GM12878 (cell line): Measurements from ENCODE around the gene PPP6R1. TPM values are rescaled to one million over a fixed set of nuclear protein-coding genes. Genes with fewer than 3 reads are reported as not detected.

Source experiments
- ATAC-seq: fragments of 200-7000 bp; cut with Tn5 transposase; 3 replicates; pipeline ENCODE4 v1.9.1; 2020; ENCODE audit warnings: mild to moderate bottlenecking, moderate library complexity
- BruUV-seq: library from RNA; stranded (reverse); fragments of 400-500 nt; replicated peaks from 2 replicates; lab custom pipeline; 2021; lab: Mats Ljungman, UMichigan
- CTCF ChIA-PET: fragments of 300-600 bp; sonication (Branson Sonifier 250); formaldehyde crosslinking; extraction: SDS; loops from one replicate; lab custom pipeline; 2021; ENCODE audit warnings: inconsistent platforms; lab: Yijun Ruan, JAX
- POLR2A ChIA-PET: fragments of 350-600 bp; formaldehyde crosslinking; extraction: SDS; loops from one replicate; lab custom pipeline; 2021; ENCODE audit warnings: inconsistent platforms; lab: Charles Lee
- RAD21 ChIA-PET: fragments of 300-600 bp; sonication (Branson Sonifier 250); formaldehyde crosslinking; loops from one replicate; lab custom pipeline; 2023; ENCODE audit warnings: antibody characterized with exemption; ENCODE audit not compliant: unreplicated experiment; lab: Charles Lee
- SMC1A ChIA-PET: fragments of 300-600 bp; sonication (Branson Sonifier 250); formaldehyde crosslinking; loops from one replicate; lab custom pipeline; 2023; ENCODE audit not compliant: unreplicated experiment, uncharacterized antibody; lab: Charles Lee
- DNase-seq: peaks from one replicate; pipeline ENCODE4 v3.0.0-alpha.2; 2011; ENCODE audit warnings: low read depth, low spot score
- FAIRE-seq: peaks from 3 replicates; lab custom pipeline; 2011; peaks lifted over from hg19 to GRCh38; lab: Jason Lieb, UNC
- H2AFZ ChIP-seq: 2 replicates; pipeline ENCODE4 v1.6.0; 2011; ENCODE audit warnings: low read depth, low read length, control low read depth; ENCODE audit not compliant: control insufficient read depth
- H3K27ac ChIP-seq: 2 replicates; pipeline ENCODE4 v1.5.1; 2011; ENCODE audit warnings: control low read depth; ENCODE audit not compliant: control insufficient read depth, insufficient read depth
- H3K27me3 ChIP-seq, 2 experiments: replicated peaks in 1 of 2; 2 replicates each; pipeline versions ENCODE4 v1.6.0 to v1.6.1; 2011; ENCODE audit warnings: low read length in 1 of 2; ENCODE audit not compliant: control insufficient read depth in 2 of 2, insufficient read depth in 2 of 2
- H3K36me3 ChIP-seq, 2 experiments: 2 replicates each; pipeline ENCODE4 v1.5.1; 2011; ENCODE audit warnings: low read length in 1 of 2; ENCODE audit not compliant: control insufficient read depth in 2 of 2, insufficient read depth in 2 of 2
- H3K4me1 ChIP-seq: 2 replicates; pipeline ENCODE4 v1.6.1; 2011; ENCODE audit warnings: mild to moderate bottlenecking, low read length, moderate library complexity, mixed read lengths; ENCODE audit not compliant: control insufficient read depth, insufficient read depth
- H3K4me2 ChIP-seq: 2 replicates; pipeline ENCODE4 v1.6.0; 2011; ENCODE audit warnings: control low read depth; ENCODE audit not compliant: control insufficient read depth, insufficient read depth
- H3K4me3 ChIP-seq: fragments of 200-600 bp; sonication (generic); 2 replicates; pipeline ENCODE4 v1.5.1; 2016
- H3K79me2 ChIP-seq: 2 replicates; pipeline ENCODE4 v1.6.0; 2011; ENCODE audit warnings: low read length; ENCODE audit not compliant: control insufficient read depth, insufficient read depth
- H3K9ac ChIP-seq: 2 replicates; pipeline ENCODE4 v1.8.0; 2011; ENCODE audit warnings: low read length, control low read depth, mixed read lengths; ENCODE audit not compliant: control insufficient read depth, insufficient read depth
- H3K9me3 ChIP-seq: replicated peaks from 3 replicates; pipeline ENCODE4 v1.5.1; 2011; ENCODE audit warnings: mild to moderate bottlenecking, low read length; ENCODE audit not compliant: control insufficient read depth, insufficient read depth
- H4K20me1 ChIP-seq: 2 replicates; pipeline ENCODE4 v1.6.0; 2011; ENCODE audit not compliant: control insufficient read depth, insufficient read depth
- BCLAF1 ChIP-seq: fragments of 450-650 bp; IDR thresholded peaks from 2 replicates; pipeline ENCODE4 v1.6.1; 2017; ENCODE audit warnings: antibody characterized with exemption, mild to moderate bottlenecking, moderate library complexity
- BMI1 ChIP-seq: fragments of 450-650 bp; IDR thresholded peaks from 2 replicates; pipeline ENCODE4 v1.6.1; 2016; ENCODE audit warnings: mild to moderate bottlenecking, moderate library complexity, borderline replicate concordance
- CHD2 ChIP-seq: IDR thresholded peaks from 2 replicates; pipeline ENCODE4 v1.6.1; 2011; ENCODE audit warnings: low read depth, low read length, improper control_type of control experiment, borderline replicate concordance
- HSF1 ChIP-seq: fragments of 150-350 bp; IDR thresholded peaks from 2 replicates; pipeline ENCODE4 v1.6.1; 2014; ENCODE audit warnings: mild to moderate bottlenecking, low read depth, low read length
- PAX8 ChIP-seq: fragments of 450-650 bp; IDR thresholded peaks from 2 replicates; pipeline ENCODE4 v1.6.1; 2017; ENCODE audit warnings: mild to moderate bottlenecking, moderate library complexity
- PRDM15 ChIP-seq: fragments of 450-650 bp; formaldehyde crosslinking; IDR thresholded peaks from 2 replicates; pipeline ENCODE4 v1.4.0; 2020; ENCODE audit warnings: mild to moderate bottlenecking, moderate library complexity
- RAD21 ChIP-seq: IDR thresholded peaks from 2 replicates; pipeline ENCODE4 v1.6.1; 2011; ENCODE audit warnings: mild to moderate bottlenecking, low read depth, low read length, moderate library complexity; ENCODE audit not compliant: insufficient read depth
- RELA ChIP-seq: fragments of 450-650 bp; IDR thresholded peaks from 2 replicates; pipeline ENCODE4 v1.8.0; 2014; ENCODE audit warnings: borderline replicate concordance; ENCODE audit not compliant: partially characterized antibody
- RFX5 ChIP-seq: IDR thresholded peaks from 2 replicates; pipeline ENCODE4 v1.6.1; 2011; ENCODE audit warnings: low read depth, low read length, improper control_type of control experiment
- SKIL ChIP-seq: fragments of 450-650 bp; IDR thresholded peaks from 2 replicates; pipeline ENCODE4 v1.6.1; 2017; ENCODE audit warnings: mild to moderate bottlenecking, low read depth, inconsistent platforms; ENCODE audit not compliant: poor library complexity, severe bottlenecking
- SP1 ChIP-seq: IDR thresholded peaks from one replicate; pipeline ENCODE4 v1.6.1; 2011; ENCODE audit warnings: low read depth, low read length
- SREBF1 ChIP-seq: IDR thresholded peaks from 2 replicates; pipeline ENCODE4 v1.6.1; 2012; ENCODE audit warnings: mild to moderate bottlenecking, low read length
- USF1 ChIP-seq: IDR thresholded peaks from 2 replicates; pipeline ENCODE4 v1.6.1; 2011; ENCODE audit warnings: borderline replicate concordance, low read depth, mild to moderate bottlenecking, moderate library complexity, mixed read lengths, low read length; ENCODE audit not compliant: insufficient read depth; ENCODE audit errors: extremely low read length
- ZNF24 ChIP-seq: fragments of 450-650 bp; IDR thresholded peaks from 2 replicates; pipeline ENCODE4 v1.6.1; 2017; ENCODE audit warnings: antibody characterized with exemption, mild to moderate bottlenecking
- whole genome bisulfite sequencing: methylation state at CpG from one replicate; pipeline ENCODE4 v1.1.6; 2016; ENCODE audit warnings: low lambda C conversion rate; ENCODE audit not compliant: insufficient replicate concordance, insufficient coverage; ENCODE audit errors: missing lambda C conversion rate; 5-methylcytosine and 5-hydroxymethylcytosine counted together
- in situ Hi-C: fragments of 300-500 bp; cut with MboI; formaldehyde crosslinking; loops from 9 replicates; pipeline ENCODE4 v1.14.3; 2018; ENCODE audit warnings: mixed read lengths
- intact Hi-C: fragments of 100-400 bp; cut with micrococcal nuclease; formaldehyde crosslinking; loops from one replicate; pipeline ENCODE4 v1.14.2; 2022; ENCODE audit not compliant: unreplicated experiment
- polyA plus RNA-seq, 11 experiments: library from polyadenylated mRNA; depleted of rRNA in 4 of 11; unstranded in 6 of 11; stranded (reverse) in 5 of 11; fragments of >200 nt; fragmentation: Nextera tagmentation in 4 of 11; fragmentation: Illumina TruSeq in 1 of 11; extraction: Ambion mirVana in 4 of 11; extraction: Trizol in 1 of 11; gene quantifications; 1 replicate in 1 of 11; 2 replicates in 10 of 11; pipeline versions ENCODE4 v1.2.1 to v1.2.3, GENCODE V29; 2011 to 2016; ENCODE audit warnings: inconsistent platforms in 2 of 11, missing spikeins in 2 of 11, low read depth in 1 of 11
- total RNA-seq, 4 experiments: library from RNA; depleted of rRNA in 3 of 4; stranded (reverse); fragments of >200 nt in 3 of 4; fragmentation: Illumina TruSeq in 1 of 4; extraction: Trizol in 1 of 4; gene quantifications; 2 replicates each; pipeline versions ENCODE4 v1.2.1 to v1.2.3, GENCODE V29; 2013 to 2021

The PPP6R1 gene
- total and polyA plus RNA-seq, 10 of the 15 experiments (the other 5 are each of a cell fraction or from before 2014, with no cell fraction given) = 0.80 to 173 (median 63.7) TPM

- Histone ChIP-seq H3K9ac (no peak overlapping the region), H3K27ac (no peak overlapping the region), H3K4me3 (no peak overlapping the region), H3K4me1 (no peaks in the 10 kb centered on the region), H3K27me3 (no peaks in the 10 kb centered on the region), H3K36me3 (peaks cover 45 to 55% of the 10 kb centered on the region in 2 experiments), H3K4me2 (no peak overlapping the region), H3K9me3 (no peaks in the 10 kb centered on the region), H3K79me2 (no peaks in the 10 kb centered on the region), H4K20me1 (no peaks in the 10 kb centered on the region), H2AFZ (no peak overlapping the region)
- ChIA-PET RAD21 (no interaction called here), CTCF (no interaction called here), POLR2A (no interaction called here), SMC1A (no interaction called here)
- ATAC-seq (no peak), DNase-seq (no peak), FAIRE-seq (no peak)
- no TSS peak for BruUV-seq
- WGBS = 95% methylated on average over 8 of the region's 8 CpGs
- in situ Hi-C loops = no loop called here
- intact Hi-C loops = no loop called here
- no peak for TF ChIP-seq CHD2
- TF ChIP-seq HSF1 = no peak
- no peak for TF ChIP-seq USF1
- TF ChIP-seq RELA = no peak
- TF ChIP-seq SREBF1 = no peak
- no peak for TF ChIP-seq PAX8
- TF ChIP-seq BMI1 = no peak
- no peak for TF ChIP-seq ZNF24
- no peak for TF ChIP-seq BCLAF1
- TF ChIP-seq RFX5 = no peak
- TF ChIP-seq SKIL = no peak
- TF ChIP-seq SP1 = no peak
- TF ChIP-seq RAD21 = no peak
- no peak for TF ChIP-seq PRDM15 (CRISPR knock-in tag)
Measured at GRCh38 chr19:55238030-55238429, 20.8 kb downstream of the PPP6R1 start.
